Cerebellar nuclear complex (tissue), 1 donor: ENCODE results near the gene SHANK1.
"Not testable (repeated sequence)": the region's sequence is repeated elsewhere in the genome, so short reads cannot be mapped to it uniquely, and the experiment has no call there.

Experiments
- DNase-seq, 2 experiments: peaks; one replicate each; lab custom pipeline; 2025; lab: John Stamatoyannopoulos, UW

The SHANK1 gene

DNA sequence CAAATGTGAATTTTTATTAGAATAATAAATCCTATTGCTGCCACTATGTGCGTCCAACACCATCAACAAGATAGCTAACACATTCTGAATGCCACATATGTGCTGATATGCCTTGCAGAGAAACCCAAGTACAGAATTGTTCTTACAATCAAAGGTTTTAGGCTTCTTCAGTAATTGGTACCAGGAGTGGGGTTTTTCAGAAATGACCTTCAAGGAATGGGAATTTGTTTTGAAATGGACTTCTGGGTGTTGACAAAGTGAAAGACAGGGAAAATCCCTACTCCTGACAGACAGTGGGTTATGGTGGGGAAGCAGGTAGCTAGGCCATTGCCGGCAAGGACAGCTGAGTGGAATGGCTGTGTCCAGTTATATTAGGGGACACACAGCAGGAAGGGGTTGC, 85.6 kb downstream of the SHANK1 start:
- DNase-seq = no peak

DNA sequence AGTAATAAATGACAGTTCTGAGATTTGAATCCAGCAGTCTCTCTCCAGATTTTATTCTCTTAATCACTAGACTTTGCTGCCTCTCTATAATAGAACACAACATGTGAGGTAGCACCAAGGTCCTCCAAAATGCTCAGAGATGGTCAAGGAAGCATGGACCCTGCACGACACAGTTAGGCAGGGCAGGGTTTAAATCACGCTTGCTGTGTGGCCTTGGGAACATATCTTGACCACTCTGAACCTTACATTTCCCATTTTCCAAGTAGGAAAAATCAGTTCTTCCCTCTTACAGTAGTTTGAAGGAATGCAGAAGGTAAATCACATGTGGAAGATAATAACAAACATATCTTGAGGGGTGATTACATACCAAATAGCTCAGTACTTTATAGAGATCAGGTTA, 86.2 kb downstream of the SHANK1 start:
- DNase-seq = no peak

DNA sequence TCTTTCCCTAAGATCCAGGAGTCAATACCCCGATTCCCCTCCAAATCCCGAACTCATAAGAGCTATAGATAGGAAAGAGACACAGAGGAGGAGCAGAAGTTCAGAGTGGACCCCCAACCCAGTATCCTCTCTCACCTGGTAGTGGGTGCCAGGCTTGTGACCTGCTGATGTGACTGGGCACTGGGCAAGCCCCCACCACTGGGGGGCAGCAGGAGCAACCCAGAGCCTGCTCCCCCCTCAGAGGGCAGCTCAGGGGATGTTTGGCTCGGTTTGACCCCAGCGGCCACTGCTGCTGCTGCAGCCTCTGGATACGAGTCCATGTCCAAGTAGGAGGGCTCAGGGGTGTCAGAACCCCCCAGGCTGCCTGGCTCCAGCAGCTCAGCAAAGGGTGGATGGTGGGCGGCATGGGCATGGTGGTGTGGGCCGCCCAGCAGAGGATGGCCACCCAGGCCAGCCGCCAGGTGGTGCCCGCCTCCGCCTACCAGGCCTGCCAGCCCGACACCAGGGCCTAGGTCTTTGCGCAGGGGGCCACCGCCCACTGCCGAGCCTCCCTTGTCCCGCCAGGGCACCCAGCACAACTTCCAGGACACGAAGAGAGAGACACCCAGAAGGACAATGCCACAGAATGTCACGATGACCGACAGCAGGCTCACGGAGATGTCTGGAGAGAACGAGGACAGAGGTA, 87.3 kb downstream of the SHANK1 start:
- DNase-seq = no peak

- no peak for DNase-seq
These were observed 89.8 kb downstream of the SHANK1 start for GRCh38 chr19:50629801-50630200.

DNA sequence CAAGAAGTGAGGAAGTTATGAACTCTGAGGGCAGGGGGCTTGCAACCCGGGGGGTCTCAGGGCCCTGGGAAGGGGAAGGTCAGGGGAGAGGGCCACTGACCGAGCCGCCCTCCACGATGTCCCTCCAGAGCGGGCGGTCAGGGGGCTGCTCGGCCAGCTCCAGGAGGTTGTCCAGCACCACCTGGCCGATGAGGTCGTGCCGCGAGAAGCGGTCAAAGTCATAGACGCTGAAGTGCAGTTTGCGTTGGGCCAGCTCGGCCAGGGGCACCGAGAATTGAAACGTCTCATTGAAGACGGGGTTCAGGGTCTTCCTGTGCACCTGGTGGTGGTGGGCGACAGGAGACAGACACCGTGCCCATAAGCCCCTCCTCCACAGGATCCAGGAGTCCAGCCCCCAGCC, 90.4 kb downstream of the SHANK1 start:
- DNase-seq = no peak

DNA sequence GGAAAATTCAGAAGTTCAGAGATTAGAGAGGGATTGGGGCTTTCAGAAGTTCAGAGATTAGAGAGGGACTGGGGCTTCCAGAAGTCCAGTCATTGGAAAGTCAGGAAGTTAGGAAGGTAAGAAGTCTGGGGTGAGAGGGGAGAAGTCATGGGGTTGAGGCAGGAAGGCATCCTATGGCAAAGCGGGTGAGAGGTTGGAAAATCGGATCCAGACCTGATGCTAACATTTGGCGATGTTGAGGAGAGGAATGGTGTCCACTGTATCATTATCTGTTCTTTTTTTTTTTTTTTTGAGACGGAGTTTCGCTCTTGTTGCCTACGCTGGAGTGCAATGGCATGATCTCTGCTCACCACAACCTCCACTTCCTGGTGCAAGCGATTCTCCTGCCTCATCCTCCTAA, 91.1 kb downstream of the SHANK1 start:
- DNase-seq = no peak

GRCh38 chr19:50628146-50628545, 91.5 kb downstream of the SHANK1 start:
- no peak for DNase-seq

- no peak for DNase-seq
These were observed 92.8 kb downstream of the SHANK1 start for GRCh38 chr19:50626795-50627194.

- no peak for DNase-seq
These were observed 93.6 kb downstream of the SHANK1 start for GRCh38 chr19:50626011-50626410.

GRCh38 chr19:50624949-50625600, 94.5 kb downstream of the SHANK1 start:
- DNase-seq = no peak

DNA sequence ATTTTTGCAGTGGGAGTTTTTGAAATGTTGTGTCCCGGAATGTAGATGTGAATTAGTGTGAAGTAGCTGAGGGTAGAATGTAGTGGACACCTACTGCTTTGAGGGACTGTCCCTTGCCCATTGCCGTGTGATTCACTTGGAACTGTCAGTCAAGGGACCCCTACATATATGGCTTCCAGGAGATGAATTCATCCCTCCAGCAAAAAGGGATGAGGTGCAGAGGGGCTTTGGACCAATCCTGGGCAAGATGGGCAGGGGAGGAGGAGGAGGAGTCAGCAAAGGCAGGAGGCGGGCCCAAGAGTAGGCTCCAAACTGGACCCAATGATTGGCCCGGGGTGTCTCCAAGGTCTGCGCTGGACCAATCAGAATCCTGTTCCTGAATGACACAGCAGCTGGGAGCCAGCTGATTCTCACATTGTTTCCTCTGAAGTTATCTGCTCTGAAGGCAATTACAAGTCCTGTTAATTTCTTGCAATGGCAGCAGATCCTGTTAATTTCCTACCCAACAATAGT, 99.2 kb downstream of the SHANK1 start:
- not testable (repeated sequence) for DNase-seq

DNA sequence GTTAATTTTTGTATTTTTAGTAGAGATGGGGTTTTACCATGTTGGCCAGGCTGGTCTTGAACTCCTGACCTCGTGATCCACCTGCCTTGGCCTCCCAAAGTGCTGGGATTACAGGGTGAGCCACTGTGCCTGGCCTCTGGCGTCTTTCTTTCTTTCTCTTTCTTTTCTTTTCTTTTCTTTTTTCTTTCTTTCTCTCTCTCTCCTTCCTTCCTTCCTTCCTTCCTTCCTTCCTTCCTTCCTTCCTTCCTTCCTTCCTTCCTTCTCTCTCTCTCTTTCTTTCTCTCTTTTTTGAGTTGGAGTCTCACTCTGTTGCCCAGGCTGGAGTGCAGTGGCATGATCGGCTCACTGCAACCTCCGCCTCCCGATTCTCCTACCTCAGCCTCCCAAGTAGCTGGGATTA, 100.4 kb downstream of the SHANK1 start:
- not testable (repeated sequence) for DNase-seq

GRCh38 chr19:50618379-50618778, 101.2 kb downstream of the SHANK1 start:
- not testable (repeated sequence) for DNase-seq

- not testable (repeated sequence) for DNase-seq
These were observed 106.8 kb downstream of the SHANK1 start for GRCh38 chr19:50612504-50613404.
